Measurements from ENCODE around the gene DCAF15.

Gene DCAF15

GRCh38 chr19:13995878-13996765 lies 43.8 kb downstream of the DCAF15 start:
- no peak for DNase-seq

- DNase-seq: no peak
Observed at GRCh38 chr19:13996928-13997630, 44.8 kb downstream of the DCAF15 start.

GRCh38 chr19:13997631-13997962 lies 45.3 kb downstream of the DCAF15 start:
- DNase-seq: no peak

- no peak for DNase-seq
Observed at GRCh38 chr19:13998426-13998825, 46.1 kb downstream of the DCAF15 start.

- no peak for DNase-seq
Observed at GRCh38 chr19:13999085-13999484, 46.8 kb downstream of the DCAF15 start.

- no peak for DNase-seq
Observed at GRCh38 chr19:14000691-14001375, 48.5 kb downstream of the DCAF15 start.

- DNase-seq: no peak
Observed at GRCh38 chr19:14002571-14003250, 50.4 kb downstream of the DCAF15 start.

- no peak for DNase-seq
Observed at GRCh38 chr19:14003251-14004055, 51.1 kb downstream of the DCAF15 start.

- DNase-seq: no peak
Observed at GRCh38 chr19:14004619-14005348, 52.5 kb downstream of the DCAF15 start.

GRCh38 chr19:14005349-14006084 lies 53.2 kb downstream of the DCAF15 start:
- DNase-seq: peak; percentile 92

GRCh38 chr19:14006085-14006765 lies 53.9 kb downstream of the DCAF15 start, which contains the start of gene RFX1:
Gene RFX1 (minus strand): TSS chr19:14006320. CDS start chr19:13993843, 12,477 bp downstream.
- DNase-seq: peak; percentile 99

- DNase-seq: no peak
Observed at GRCh38 chr19:14006766-14007562, 54.7 kb downstream of the DCAF15 start.
